Sigmoid colon (tissue), 7 donors: ENCODE measurements around the gene PIGQ. TPM values are rescaled to one million over a fixed set of nuclear protein-coding genes. Genes with fewer than 3 reads are reported as not detected.

Experiments used
- DNase-seq: peaks from one replicate; pipeline ENCODE4 v3.0.0-alpha.2; 2019
- H3K27ac ChIP-seq, 4 donors: fragments of 200-600 bp; sonication (generic); one replicate each; pipeline ENCODE4 v1.5.1; 2016 to 2019; ENCODE audit warnings: mild to moderate bottlenecking in 1 of 4
- H3K27me3 ChIP-seq, 3 donors: fragments of 200-600 bp; sonication (generic); one replicate each; pipeline ENCODE4 v1.5.1; 2019; ENCODE audit warnings: mild to moderate bottlenecking in 1 of 3
- H3K36me3 ChIP-seq, 4 donors: fragments of 200-600 bp; sonication (generic); one replicate each; pipeline ENCODE4 v1.5.1; 2016 to 2019
- H3K4me1 ChIP-seq, 4 donors: fragments of 200-600 bp; sonication (generic); one replicate each; pipeline ENCODE4 v1.5.1; 2017 to 2019
- H3K4me3 ChIP-seq, 4 donors: fragments of 200-600 bp; sonication (generic); one replicate each; pipeline ENCODE4 v1.5.1; 2017 to 2019; ENCODE audit warnings: mild to moderate bottlenecking in 2 of 4, moderate library complexity in 1 of 4
- H3K9me3 ChIP-seq, 4 donors: fragments of 200-600 bp in 3 of 4; sonication (generic) in 3 of 4; one replicate each; pipeline versions ENCODE4 v1.5.1 to v1.6.1; 2013 to 2019
- CTCF ChIP-seq, 4 experiments: fragments of 450-650 bp in 3 of 4; fragments of 200-600 bp in 1 of 4; IDR thresholded peaks; one replicate each; pipeline ENCODE4 v1.5.1; 2016 to 2019; ENCODE audit warnings: antibody characterized with exemption in 4 of 4, mild to moderate bottlenecking in 3 of 4, moderate library complexity in 2 of 4
- EP300 ChIP-seq, 4 donors: sonication (generic); formaldehyde crosslinking; IDR thresholded peaks; one replicate each; pipeline ENCODE4 v1.6.1; 2017; ENCODE audit warnings: antibody characterized with exemption in 4 of 4
- POLR2A ChIP-seq, 2 donors: fragments of 450-650 bp; IDR thresholded peaks; one replicate each; pipeline ENCODE4 v1.6.1; 2016; ENCODE audit warnings: antibody characterized with exemption in 2 of 2, mild to moderate bottlenecking in 2 of 2, moderate library complexity in 2 of 2
- POLR2AphosphoS5 ChIP-seq, 4 donors: sonication (generic); formaldehyde crosslinking; IDR thresholded peaks; one replicate each; pipeline ENCODE4 v1.6.1; 2017; ENCODE audit warnings: antibody characterized with exemption in 4 of 4
- WGBS, 2 donors: extraction: QIAGEN DNeasy Blood & Tissue Kit; methylation state at CpG; one replicate each; pipeline ENCODE4 v1.1.7; 2013; 5-methylcytosine and 5-hydroxymethylcytosine counted together
- intact Hi-C: fragments of 100-400 bp; cut with DNase I; formaldehyde crosslinking; loops from one replicate; pipeline ENCODE4 v1.15.1; 2023
- polyA plus RNA-seq, 3 donors: library from polyadenylated mRNA; stranded (reverse); fragments of 200-250 nt; gene quantifications; one replicate each; pipeline ENCODE4 v1.2.3, GENCODE V29; 2013
- total RNA-seq, 4 donors: library from RNA; depleted of rRNA; stranded (reverse); fragments of >200 nt; gene quantifications; one replicate each; pipeline ENCODE4 v1.1.0, GENCODE V29; 2016
- donor health status: healthy with polysubstance abuse.
- donor health status: Bipolar disorder and iron deficiency.
- donor health status: healthy.

Gene PIGQ
- total and polyA plus RNA-seq, 7 donors, result 11.1 to 47.4 (median 17.8) TPM

GRCh38 chr16:626787-627453 is 57.2 kb downstream of the PIGQ start:
- peaks cover 0 to 7% (median 0%) of the 10 kb centered on the region in 3 donors for H3K27me3 ChIP-seq
- peak; percentile 84 for DNase-seq
- 91 to 95% methylated on average over 29 of the region's 29 CpGs for WGBS, 2 donors
- intact Hi-C loops, result no loop called here
- no peak overlapping the region for H3K4me3 ChIP-seq
- H3K36me3 ChIP-seq, result peaks cover 0 to 20% (median 10%) of the 10 kb centered on the region in 4 donors
- H3K27ac ChIP-seq, result peak overlapping the region; percentile 13 to 82 (median 70)
- TF ChIP-seq POLR2A (IDR thresholded peaks at IDR 0.05) (no peak), CTCF (IDR thresholded peaks at IDR 0.05) (no peak), EP300 (IDR thresholded peaks at IDR 0.05) (no peak), POLR2AphosphoS5 (IDR thresholded peaks at IDR 0.05) (peak in 2 of 4 donors; percentile 30 to 71)
- no peaks in the 10 kb centered on the region for H3K9me3 ChIP-seq
- H3K4me1 ChIP-seq, result peaks cover 0 to 43% (median 30%) of the 10 kb centered on the region in 4 donors

GRCh38 chr16:627454-628239 is 57.9 kb downstream of the PIGQ start:
- intact Hi-C loops, result no loop called here
- 77 to 89% methylated on average over 50 of the region's 50 CpGs for WGBS, 2 donors
- DNase-seq, result peak; percentile 71
- H3K9me3 ChIP-seq, result no peaks in the 10 kb centered on the region
- H3K27ac ChIP-seq, result peak overlapping the region; percentile 13 to 82 (median 70)
- TF ChIP-seq CTCF (IDR thresholded peaks at IDR 0.05), result no peak
- no peak for TF ChIP-seq POLR2AphosphoS5 (IDR thresholded peaks at IDR 0.05)
- TF ChIP-seq POLR2A (IDR thresholded peaks at IDR 0.05), result no peak
- TF ChIP-seq EP300 (IDR thresholded peaks at IDR 0.05), result no peak
- H3K27me3 ChIP-seq, result peaks cover 0 to 12% (median 0%) of the 10 kb centered on the region in 3 donors
- H3K36me3 ChIP-seq, result peaks cover 0 to 21% (median 10%) of the 10 kb centered on the region in 4 donors
- peaks cover 0 to 41% (median 29%) of the 10 kb centered on the region in 4 donors for H3K4me1 ChIP-seq
- H3K4me3 ChIP-seq, result no peak overlapping the region

GRCh38 chr16:628321-629061 is 58.7 kb downstream of the PIGQ start:
- WGBS, 2 donors, result 92 to 95% methylated on average over 33 of the region's 33 CpGs
- peaks cover 0 to 30% (median 13%) of the 10 kb centered on the region in 4 donors for H3K36me3 ChIP-seq

More at GRCh38 chr16:628321-629061, 58.7 kb downstream of the PIGQ start:
- intact Hi-C loops, result no loop called here
- peak; percentile 61 for DNase-seq
- peaks cover 0 to 41% (median 29%) of the 10 kb centered on the region in 4 donors for H3K4me1 ChIP-seq
- no peak overlapping the region for H3K4me3 ChIP-seq
- TF ChIP-seq EP300 (IDR thresholded peaks at IDR 0.05), result no peak
- no peak for TF ChIP-seq POLR2A (IDR thresholded peaks at IDR 0.05)
- no peak for TF ChIP-seq POLR2AphosphoS5 (IDR thresholded peaks at IDR 0.05)
- no peak for TF ChIP-seq CTCF (IDR thresholded peaks at IDR 0.05)
- H3K27me3 ChIP-seq, result peaks cover 0 to 13% (median 0%) of the 10 kb centered on the region in 3 donors
- no peak overlapping the region for H3K27ac ChIP-seq
- H3K9me3 ChIP-seq, result no peaks in the 10 kb centered on the region
